K562 (cell line): ENCODE data around the gene POLR2L. TPM values are rescaled to one million over a fixed set of nuclear protein-coding genes. Genes with fewer than 3 reads are reported as not detected.

Source experiments
- CBX3 ChIP-seq, 2 experiments: IDR thresholded peaks; 1 replicate in 1 of 2; 2 replicates in 1 of 2; pipeline ENCODE4 v1.6.1; 2012; ENCODE audit warnings: inconsistent platforms in 2 of 2, low read length in 2 of 2, borderline replicate concordance in 1 of 2, control low read depth in 1 of 2
- CHD1 ChIP-seq: fragments of 200-600 bp; sonication (generic); IDR thresholded peaks from one replicate; pipeline ENCODE4 v1.6.1; 2012; ENCODE audit warnings: mild to moderate bottlenecking, moderate library complexity, low read length, inconsistent platforms
- CUX1 ChIP-seq: fragments of 200-800 bp; sonication (Bioruptor generic); IDR thresholded peaks from 2 replicates; pipeline ENCODE4 v1.6.1; 2016; ENCODE audit warnings: missing genetic modification characterization, missing compliant biosample characterization
- E4F1 ChIP-seq: fragments of 250-450 bp; sonication (Bioruptor Pico); IDR thresholded peaks from 2 replicates; pipeline ENCODE4 v1.5.0; 2021; ENCODE audit warnings: mild to moderate bottlenecking, borderline replicate concordance
- ELF2 ChIP-seq: fragments of 250-450 bp; sonication (Bioruptor Pico); IDR thresholded peaks from 2 replicates; pipeline ENCODE4 v1.5.0; 2021; ENCODE audit warnings: mild to moderate bottlenecking
- HLTF ChIP-seq: fragments of 450-650 bp; IDR thresholded peaks from 2 replicates; pipeline ENCODE4 v1.6.1; 2016
- HSF4 ChIP-seq: fragments of 250-450 bp; sonication (Bioruptor Pico); IDR thresholded peaks from 2 replicates; pipeline ENCODE4 v2.1.2; 2022; ENCODE audit warnings: mild to moderate bottlenecking, moderate library complexity, borderline replicate concordance
- PTBP1 ChIP-seq: fragments of 200-400 bp; formaldehyde crosslinking; IDR thresholded peaks from 2 replicates; pipeline ENCODE4 v1.6.1; 2017; ENCODE audit warnings: low read depth, low read length
- SRF ChIP-seq, 2 experiments: fragments of 250-450, 450-650 bp in 1 of 2; sonication (Bioruptor Pico) in 1 of 2; sonication (generic) in 1 of 2; formaldehyde crosslinking; IDR thresholded peaks; 2 replicates each; pipeline versions ENCODE4 v1.5.0 to v1.5.1; 2020 to 2022; ENCODE audit warnings: mild to moderate bottlenecking in 1 of 2, missing genetic modification reagents in 1 of 2
- STAT5A ChIP-seq: IDR thresholded peaks from 2 replicates; pipeline ENCODE4 v1.6.1; 2012; ENCODE audit warnings: low read length, inconsistent platforms, borderline replicate concordance
- TARDBP ChIP-seq: fragments of 450-650 bp; IDR thresholded peaks from 2 replicates; pipeline ENCODE4 v1.6.1; 2016
- WHSC1 ChIP-seq: IDR thresholded peaks from one replicate; pipeline ENCODE4 v1.6.1; 2012; ENCODE audit warnings: low read length, control low read depth, inconsistent platforms
- ZNF311 ChIP-seq: fragments of 250-450 bp; sonication (Bioruptor Pico); IDR thresholded peaks from 2 replicates; pipeline ENCODE4 v1.4.0; 2020; ENCODE audit warnings: mild to moderate bottlenecking, moderate library complexity
- polyA plus RNA-seq, 8 experiments: library from polyadenylated mRNA; depleted of rRNA in 4 of 8; stranded (reverse) in 5 of 8; unstranded in 3 of 8; fragments of >200 nt; fragmentation: Nextera tagmentation in 2 of 8; fragmentation: Illumina TruSeq in 1 of 8; extraction: Ambion mirVana in 2 of 8; extraction: Trizol in 1 of 8; gene quantifications; 2 replicates each; pipeline versions ENCODE4 v1.2.1 to v1.2.3, GENCODE V29; 2011 to 2014; ENCODE audit warnings: inconsistent platforms in 1 of 8, missing spikeins in 1 of 8
- total RNA-seq, 7 experiments: library from RNA; depleted of rRNA in 6 of 7; stranded (reverse); fragments of >200 nt in 6 of 7; fragmentation: Illumina TruSeq in 2 of 7; extraction: Trizol in 2 of 7; gene quantifications; 2 replicates each; pipeline versions ENCODE4 v1.2.1 to v1.2.3, GENCODE V29; 2011 to 2021; ENCODE audit warnings: low replicate concordance in 1 of 7
- TF ChIP-seq, protein P1 (sequence below): fragments of 250-450 bp; sonication (Bioruptor Pico); IDR thresholded peaks from 2 replicates; pipeline ENCODE4 v1.9.0; 2021; ENCODE audit warnings: mild to moderate bottlenecking, inconsistent platforms
- TF ChIP-seq, protein P2 (sequence below): fragments of 250-450 bp; sonication (Bioruptor Pico); IDR thresholded peaks from 2 replicates; pipeline ENCODE4 v1.4.0; 2020; ENCODE audit warnings: borderline replicate concordance

The POLR2L gene
- total and polyA plus RNA-seq, 9 of the 15 experiments (the other 6 are each of a cell fraction or from before 2014, with no cell fraction given), result 38.3 to 688 (median 108) TPM

- TF ChIP-seq CUX1 (CRISPR knock-in tag) (no peak), PTBP1 (no peak; the same call in 1 of the 2 replicates), CHD1 (no peak), ZNF311 (CRISPR knock-in tag) (no peak), HSF4 (no peak), TARDBP (0 out of 2 replicates have a peak, but pooled peaks have one; percentile 30), E4F1 (no peak), HLTF (0 out of 2 replicates have a peak, but pooled peaks have one; percentile 41), ELF2 (CRISPR knock-in tag) (peak; percentile 91), CBX3 (IDR thresholded peaks at IDR 0.05; ENCODE audit: borderline replicate concordance in 1 of 2, low read length in 2 of 2) (no peak), WHSC1 (no peak), SRF (CRISPR knock-in tag; IDR thresholded peaks at IDR 0.05) (peak; percentile 51 to 71; a peak in 3 of 4 replicates), STAT5A (no peak)
- TF ChIP-seq, protein P1, sequence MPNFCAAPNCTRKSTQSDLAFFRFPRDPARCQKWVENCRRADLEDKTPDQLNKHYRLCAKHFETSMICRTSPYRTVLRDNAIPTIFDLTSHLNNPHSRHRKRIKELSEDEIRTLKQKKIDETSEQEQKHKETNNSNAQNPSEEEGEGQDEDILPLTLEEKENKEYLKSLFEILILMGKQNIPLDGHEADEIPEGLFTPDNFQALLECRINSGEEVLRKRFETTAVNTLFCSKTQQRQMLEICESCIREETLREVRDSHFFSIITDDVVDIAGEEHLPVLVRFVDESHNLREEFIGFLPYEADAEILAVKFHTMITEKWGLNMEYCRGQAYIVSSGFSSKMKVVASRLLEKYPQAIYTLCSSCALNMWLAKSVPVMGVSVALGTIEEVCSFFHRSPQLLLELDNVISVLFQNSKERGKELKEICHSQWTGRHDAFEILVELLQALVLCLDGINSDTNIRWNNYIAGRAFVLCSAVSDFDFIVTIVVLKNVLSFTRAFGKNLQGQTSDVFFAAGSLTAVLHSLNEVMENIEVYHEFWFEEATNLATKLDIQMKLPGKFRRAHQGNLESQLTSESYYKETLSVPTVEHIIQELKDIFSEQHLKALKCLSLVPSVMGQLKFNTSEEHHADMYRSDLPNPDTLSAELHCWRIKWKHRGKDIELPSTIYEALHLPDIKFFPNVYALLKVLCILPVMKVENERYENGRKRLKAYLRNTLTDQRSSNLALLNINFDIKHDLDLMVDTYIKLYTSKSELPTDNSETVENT (CRISPR knock-in tag), result no peak
- TF ChIP-seq, protein P2, sequence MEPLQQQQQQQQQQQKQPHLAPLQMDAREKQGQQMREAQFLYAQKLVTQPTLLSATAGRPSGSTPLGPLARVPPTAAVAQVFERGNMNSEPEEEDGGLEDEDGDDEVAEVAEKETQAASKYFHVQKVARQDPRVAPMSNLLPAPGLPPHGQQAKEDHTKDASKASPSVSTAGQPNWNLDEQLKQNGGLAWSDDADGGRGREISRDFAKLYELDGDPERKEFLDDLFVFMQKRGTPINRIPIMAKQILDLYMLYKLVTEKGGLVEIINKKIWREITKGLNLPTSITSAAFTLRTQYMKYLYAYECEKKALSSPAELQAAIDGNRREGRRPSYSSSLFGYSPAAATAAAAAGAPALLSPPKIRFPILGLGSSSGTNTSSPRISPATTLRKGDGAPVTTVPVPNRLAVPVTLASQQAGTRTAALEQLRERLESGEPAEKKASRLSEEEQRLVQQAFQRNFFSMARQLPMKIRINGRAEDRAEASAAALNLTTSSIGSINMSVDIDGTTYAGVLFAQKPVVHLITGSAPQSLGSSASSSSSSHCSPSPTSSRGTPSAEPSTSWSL, result peak; percentile 83; the same call in 1 of the 2 replicates
These were observed 32.9 kb downstream of the POLR2L start, which contains the start of gene RPLP2 (continued) for GRCh38 chr11:809287-810039.
